HEK293 (cell line): Measurements from ENCODE around the gene CABLES2.

Experiments
- CTCF ChIA-PET: fragments of 350-600 bp; formaldehyde crosslinking; extraction: SDS; loops from one replicate; lab custom pipeline; 2021; ENCODE audit warnings: antibody characterized with exemption; lab: Yijun Ruan, JAX
- POLR2A ChIA-PET: fragments of 300-600 bp; formaldehyde crosslinking; extraction: SDS; loops from one replicate; lab custom pipeline; 2020; ENCODE audit warnings: antibody characterized with exemption, inconsistent platforms; lab: Yijun Ruan, JAX
- H3K27ac ChIP-seq: fragments of 200-500 bp; sonication (Bioruptor generic); 2 replicates; pipeline ENCODE4 v1.5.1; 2014; ENCODE audit warnings: low read depth, low read length, control low read depth, inconsistent platforms; ENCODE audit errors: extremely low read depth
- H3K36me3 ChIP-seq, 2 experiments: fragments of 200-500 bp in 1 of 2; sonication (Bioruptor generic) in 1 of 2; 1 replicate in 1 of 2; 2 replicates in 1 of 2; pipeline ENCODE4 v1.5.1; 2014 to 2017; ENCODE audit warnings: inconsistent platforms in 2 of 2, low read length in 2 of 2; ENCODE audit not compliant: control insufficient read depth in 2 of 2, insufficient read depth in 1 of 2
- H3K4me1 ChIP-seq: fragments of 200-500 bp; sonication (Bioruptor generic); 2 replicates; pipeline ENCODE4 v1.5.1; 2014; ENCODE audit warnings: mild to moderate bottlenecking, low read length, inconsistent platforms; ENCODE audit not compliant: control insufficient read depth, insufficient read depth
- H3K4me3 ChIP-seq: 2 replicates; pipeline ENCODE4 v1.5.1; 2011; ENCODE audit warnings: low read depth, mild to moderate bottlenecking, control low read depth, low read length, moderate library complexity
- H3K9me3 ChIP-seq: fragments of 200-500 bp; sonication (Bioruptor generic); 2 replicates; pipeline ENCODE4 v1.5.1; 2014; ENCODE audit warnings: low read depth, low read length, inconsistent platforms; ENCODE audit not compliant: control insufficient read depth, insufficient read depth
- ELK4 ChIP-seq: IDR thresholded peaks from 2 replicates; pipeline ENCODE4 v1.6.1; 2011; ENCODE audit warnings: mild to moderate bottlenecking, low read depth, low read length, borderline replicate concordance
- GLIS1 ChIP-seq: fragments of 450-650 bp; formaldehyde crosslinking; IDR thresholded peaks from 2 replicates; pipeline ENCODE4 v1.5.1; 2016; ENCODE audit warnings: missing biosample characterization, missing genetic modification characterization
- GLIS2 ChIP-seq: fragments of 450-650 bp; formaldehyde crosslinking; IDR thresholded peaks from 2 replicates; pipeline ENCODE4 v1.5.1; 2016; ENCODE audit warnings: missing biosample characterization, missing genetic modification characterization
- KLF16 ChIP-seq: fragments of 450-650 bp; formaldehyde crosslinking; IDR thresholded peaks from 2 replicates; pipeline ENCODE4 v1.5.1; 2017; ENCODE audit warnings: missing biosample characterization, missing genetic modification characterization
- KLF8 ChIP-seq: fragments of 450-650 bp; formaldehyde crosslinking; IDR thresholded peaks from 2 replicates; pipeline ENCODE4 v1.5.1; 2016; ENCODE audit warnings: missing biosample characterization, missing genetic modification characterization
- SCRT1 ChIP-seq: fragments of 450-650 bp; formaldehyde crosslinking; IDR thresholded peaks from 2 replicates; pipeline ENCODE4 v1.5.1; 2016; ENCODE audit warnings: missing biosample characterization, missing genetic modification characterization, borderline replicate concordance
- SP3 ChIP-seq: fragments of 450-650 bp; formaldehyde crosslinking; IDR thresholded peaks from 2 replicates; pipeline ENCODE4 v1.5.1; 2016; ENCODE audit warnings: missing biosample characterization, missing genetic modification characterization
- ZBTB20 ChIP-seq: fragments of 450-650 bp; formaldehyde crosslinking; IDR thresholded peaks from 2 replicates; pipeline ENCODE4 v1.5.1; 2016; ENCODE audit warnings: missing biosample characterization, missing genetic modification characterization
- ZBTB21 ChIP-seq: fragments of 450-650 bp; formaldehyde crosslinking; IDR thresholded peaks from 2 replicates; pipeline ENCODE4 v1.5.1; 2017; ENCODE audit warnings: missing biosample characterization, missing genetic modification characterization
- ZBTB49 ChIP-seq: fragments of 450-650 bp; formaldehyde crosslinking; IDR thresholded peaks from 2 replicates; pipeline ENCODE4 v1.5.1; 2016; ENCODE audit warnings: missing biosample characterization, missing genetic modification characterization, low read depth
- ZIC2 ChIP-seq: fragments of 450-650 bp; formaldehyde crosslinking; IDR thresholded peaks from 2 replicates; pipeline ENCODE4 v1.5.1; 2016; ENCODE audit warnings: missing biosample characterization, missing genetic modification characterization
- ZNF114 ChIP-seq: fragments of 450-650 bp; formaldehyde crosslinking; IDR thresholded peaks from 2 replicates; pipeline ENCODE4 v1.5.0; 2017; ENCODE audit warnings: missing biosample characterization, missing genetic modification characterization
- ZNF274 ChIP-seq, 2 experiments: fragments of 200-500 bp in 1 of 2; fragments of 450-650 bp in 1 of 2; sonication (Bioruptor generic) in 1 of 2; formaldehyde crosslinking in 1 of 2; IDR thresholded peaks; 2 replicates each; pipeline versions ENCODE4 v1.5.1 to v1.6.1; 2014 to 2016; ENCODE audit warnings: borderline replicate concordance in 1 of 2, inconsistent platforms in 1 of 2, low read length in 1 of 2, missing biosample characterization in 1 of 2, missing genetic modification characterization in 1 of 2
- ZNF350 ChIP-seq: fragments of 450-650 bp; formaldehyde crosslinking; IDR thresholded peaks from 2 replicates; pipeline ENCODE4 v1.5.0; 2017; ENCODE audit warnings: missing biosample characterization, mild to moderate bottlenecking, missing genetic modification characterization
- ZNF549 ChIP-seq: fragments of 450-650 bp; IDR thresholded peaks from 2 replicates; pipeline ENCODE4 v1.5.1; 2018; ENCODE audit warnings: missing biosample characterization, missing genetic modification characterization, mild to moderate bottlenecking, inconsistent platforms, moderate library complexity
- ZNF623 ChIP-seq: fragments of 450-650 bp; formaldehyde crosslinking; IDR thresholded peaks from 2 replicates; pipeline ENCODE4 v1.5.1; 2016; ENCODE audit warnings: missing biosample characterization, missing genetic modification characterization
- ZNF626 ChIP-seq: fragments of 450-650 bp; sonication (Bioruptor Pico); formaldehyde crosslinking; IDR thresholded peaks from 2 replicates; pipeline ENCODE4 v1.5.1; 2018; ENCODE audit warnings: missing biosample characterization, missing genetic modification characterization, inconsistent platforms
- TF ChIP-seq, protein P1 (sequence below): fragments of 450-650 bp; formaldehyde crosslinking; IDR thresholded peaks from 2 replicates; pipeline ENCODE4 v1.5.1; 2017; ENCODE audit warnings: missing biosample characterization, missing genetic modification characterization
- TF ChIP-seq, protein P2 (sequence below): fragments of 450-650 bp; formaldehyde crosslinking; IDR thresholded peaks from 2 replicates; pipeline ENCODE4 v1.5.1; 2016; ENCODE audit warnings: missing biosample characterization, missing genetic modification characterization
- TF ChIP-seq, protein P3 (sequence below): fragments of 450-650 bp; formaldehyde crosslinking; conservative IDR thresholded peaks from 2 replicates; pipeline ENCODE4 v1.5.1; 2016; ENCODE audit warnings: low read depth, missing biosample characterization, missing genetic modification characterization

CABLES2 gene

DNA sequence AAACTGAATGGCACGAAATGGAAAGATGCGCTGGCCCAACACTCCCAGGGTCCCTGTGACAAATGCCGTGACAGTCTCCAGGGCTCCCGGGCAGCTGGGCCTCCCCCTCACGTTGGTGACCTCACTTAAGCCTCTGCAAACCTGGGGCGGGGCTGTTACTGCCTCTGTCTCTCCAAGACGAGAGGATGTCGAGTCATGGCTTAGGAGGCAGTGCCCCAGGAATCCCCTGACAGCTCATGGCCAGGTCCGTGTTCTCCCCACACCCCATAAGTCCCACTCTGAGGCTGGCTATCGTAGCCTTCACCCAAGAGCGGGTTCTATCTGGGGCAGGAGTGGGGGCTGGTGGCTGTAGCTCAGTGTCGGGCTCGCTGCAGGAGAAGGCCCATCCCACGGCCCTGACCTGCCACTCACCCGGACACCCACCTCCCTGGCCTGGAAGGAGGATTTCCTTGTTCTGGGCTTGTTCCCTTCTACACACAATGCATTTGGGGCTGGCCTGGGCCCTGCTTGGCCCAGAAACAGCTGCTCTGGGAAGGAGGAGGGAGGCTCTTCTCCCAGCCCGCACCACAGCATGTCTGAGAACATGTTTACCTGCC lies 25.8 kb downstream of the CABLES2 start (continued):
- TF ChIP-seq ZNF114 (no peak), GLIS1 (tag by site-specific recombination) (0 out of 2 replicates have a peak, but pooled peaks have one; percentile 21), ZNF623 (no peak)

- no peaks in the 10 kb centered on the region; the same call in 1 of the 2 replicates for H3K4me1 ChIP-seq
- CTCF ChIA-PET: no interaction called here
Measured at GRCh38 chr20:62378215-62378614, 28.9 kb downstream of the CABLES2 start.

DNA sequence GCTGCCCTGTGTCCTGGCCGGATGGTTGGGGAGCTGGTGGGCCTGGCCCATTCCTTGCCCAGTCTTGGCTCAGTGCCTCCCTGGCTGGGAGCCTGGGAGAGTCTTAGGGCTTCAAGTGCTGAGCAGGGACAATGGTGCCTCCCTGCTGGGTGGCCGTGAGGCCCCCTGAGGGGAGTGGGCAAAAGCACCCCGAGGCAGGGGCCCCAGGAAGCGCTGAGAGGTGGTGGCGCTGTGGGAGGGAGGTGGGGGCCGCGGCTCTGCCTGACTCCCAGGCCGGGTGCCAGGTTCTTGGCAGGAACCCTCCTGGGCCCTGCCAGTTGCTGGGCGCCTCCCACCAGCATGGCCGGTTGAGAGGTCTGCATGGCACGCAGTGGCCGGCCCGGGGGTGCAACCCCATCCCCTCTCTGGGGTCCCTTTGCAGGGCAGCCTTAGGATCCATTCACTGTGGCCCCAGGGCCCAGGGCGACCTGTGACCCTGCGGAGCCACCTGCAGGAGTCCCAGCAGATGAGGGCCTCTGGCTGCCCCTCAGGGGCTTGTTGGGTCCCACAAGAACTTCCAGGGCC lies 29.4 kb downstream of the CABLES2 start:
- ChIA-PET POLR2A (interaction anchor here (0.5 kb wide), 1 partner anchor 34 kb away, joined by 4 read pairs; no protein-coding TSS in a partner anchor), CTCF (interaction anchor here (0.6 kb wide), 1 partner anchor 12 kb away, joined by 3 read pairs; no protein-coding TSS in a partner anchor)
- Histone ChIP-seq H3K4me3 (no peak overlapping the region), H3K9me3 (no peaks in the 10 kb centered on the region), H3K36me3 (peaks cover 0 to 11% of the 10 kb centered on the region in 2 experiments; a peak in 2 of 3 replicates), H3K4me1 (no peaks in the 10 kb centered on the region; the same call in 1 of the 2 replicates), H3K27ac (no peak overlapping the region)
- TF ChIP-seq ZIC2 (tag by site-specific recombination) (peak; percentile 96), ZBTB21 (no peak), ZBTB49 (tag by site-specific recombination) (no peak), KLF8 (no peak), SP3 (tag by site-specific recombination) (no peak), KLF16 (no peak), GLIS2 (tag by site-specific recombination) (peak; percentile 37; the same call in 1 of the 2 replicates), GLIS1 (tag by site-specific recombination) (peak; percentile 65), ZNF549 (tag by site-specific recombination) (no peak), ZNF274 (IDR thresholded peaks at IDR 0.05; ENCODE audit: low read length) (no peak), ZNF274 (tag by site-specific recombination; IDR thresholded peaks at IDR 0.05; ENCODE audit: borderline replicate concordance) (no peak), ZBTB20 (tag by site-specific recombination) (peak; percentile 62; the same call in 1 of the 2 replicates), ZNF350 (tag by site-specific recombination) (no peak), ELK4 (no peak), SCRT1 (tag by site-specific recombination) (no peak)
- TF ChIP-seq, protein P1, sequence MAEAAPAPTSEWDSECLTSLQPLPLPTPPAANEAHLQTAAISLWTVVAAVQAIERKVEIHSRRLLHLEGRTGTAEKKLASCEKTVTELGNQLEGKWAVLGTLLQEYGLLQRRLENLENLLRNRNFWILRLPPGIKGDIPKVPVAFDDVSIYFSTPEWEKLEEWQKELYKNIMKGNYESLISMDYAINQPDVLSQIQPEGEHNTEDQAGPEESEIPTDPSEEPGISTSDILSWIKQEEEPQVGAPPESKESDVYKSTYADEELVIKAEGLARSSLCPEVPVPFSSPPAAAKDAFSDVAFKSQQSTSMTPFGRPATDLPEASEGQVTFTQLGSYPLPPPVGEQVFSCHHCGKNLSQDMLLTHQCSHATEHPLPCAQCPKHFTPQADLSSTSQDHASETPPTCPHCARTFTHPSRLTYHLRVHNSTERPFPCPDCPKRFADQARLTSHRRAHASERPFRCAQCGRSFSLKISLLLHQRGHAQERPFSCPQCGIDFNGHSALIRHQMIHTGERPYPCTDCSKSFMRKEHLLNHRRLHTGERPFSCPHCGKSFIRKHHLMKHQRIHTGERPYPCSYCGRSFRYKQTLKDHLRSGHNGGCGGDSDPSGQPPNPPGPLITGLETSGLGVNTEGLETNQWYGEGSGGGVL (tag by site-specific recombination): no peak
- TF ChIP-seq, protein P2, sequence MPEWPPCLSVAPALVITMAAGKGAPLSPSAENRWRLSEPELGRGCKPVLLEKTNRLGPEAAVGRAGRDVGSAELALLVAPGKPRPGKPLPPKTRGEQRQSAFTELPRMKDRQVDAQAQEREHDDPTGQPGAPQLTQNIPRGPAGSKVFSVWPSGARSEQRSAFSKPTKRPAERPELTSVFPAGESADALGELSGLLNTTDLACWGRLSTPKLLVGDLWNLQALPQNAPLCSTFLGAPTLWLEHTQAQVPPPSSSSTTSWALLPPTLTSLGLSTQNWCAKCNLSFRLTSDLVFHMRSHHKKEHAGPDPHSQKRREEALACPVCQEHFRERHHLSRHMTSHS (tag by site-specific recombination): no peak
- TF ChIP-seq, protein P3, sequence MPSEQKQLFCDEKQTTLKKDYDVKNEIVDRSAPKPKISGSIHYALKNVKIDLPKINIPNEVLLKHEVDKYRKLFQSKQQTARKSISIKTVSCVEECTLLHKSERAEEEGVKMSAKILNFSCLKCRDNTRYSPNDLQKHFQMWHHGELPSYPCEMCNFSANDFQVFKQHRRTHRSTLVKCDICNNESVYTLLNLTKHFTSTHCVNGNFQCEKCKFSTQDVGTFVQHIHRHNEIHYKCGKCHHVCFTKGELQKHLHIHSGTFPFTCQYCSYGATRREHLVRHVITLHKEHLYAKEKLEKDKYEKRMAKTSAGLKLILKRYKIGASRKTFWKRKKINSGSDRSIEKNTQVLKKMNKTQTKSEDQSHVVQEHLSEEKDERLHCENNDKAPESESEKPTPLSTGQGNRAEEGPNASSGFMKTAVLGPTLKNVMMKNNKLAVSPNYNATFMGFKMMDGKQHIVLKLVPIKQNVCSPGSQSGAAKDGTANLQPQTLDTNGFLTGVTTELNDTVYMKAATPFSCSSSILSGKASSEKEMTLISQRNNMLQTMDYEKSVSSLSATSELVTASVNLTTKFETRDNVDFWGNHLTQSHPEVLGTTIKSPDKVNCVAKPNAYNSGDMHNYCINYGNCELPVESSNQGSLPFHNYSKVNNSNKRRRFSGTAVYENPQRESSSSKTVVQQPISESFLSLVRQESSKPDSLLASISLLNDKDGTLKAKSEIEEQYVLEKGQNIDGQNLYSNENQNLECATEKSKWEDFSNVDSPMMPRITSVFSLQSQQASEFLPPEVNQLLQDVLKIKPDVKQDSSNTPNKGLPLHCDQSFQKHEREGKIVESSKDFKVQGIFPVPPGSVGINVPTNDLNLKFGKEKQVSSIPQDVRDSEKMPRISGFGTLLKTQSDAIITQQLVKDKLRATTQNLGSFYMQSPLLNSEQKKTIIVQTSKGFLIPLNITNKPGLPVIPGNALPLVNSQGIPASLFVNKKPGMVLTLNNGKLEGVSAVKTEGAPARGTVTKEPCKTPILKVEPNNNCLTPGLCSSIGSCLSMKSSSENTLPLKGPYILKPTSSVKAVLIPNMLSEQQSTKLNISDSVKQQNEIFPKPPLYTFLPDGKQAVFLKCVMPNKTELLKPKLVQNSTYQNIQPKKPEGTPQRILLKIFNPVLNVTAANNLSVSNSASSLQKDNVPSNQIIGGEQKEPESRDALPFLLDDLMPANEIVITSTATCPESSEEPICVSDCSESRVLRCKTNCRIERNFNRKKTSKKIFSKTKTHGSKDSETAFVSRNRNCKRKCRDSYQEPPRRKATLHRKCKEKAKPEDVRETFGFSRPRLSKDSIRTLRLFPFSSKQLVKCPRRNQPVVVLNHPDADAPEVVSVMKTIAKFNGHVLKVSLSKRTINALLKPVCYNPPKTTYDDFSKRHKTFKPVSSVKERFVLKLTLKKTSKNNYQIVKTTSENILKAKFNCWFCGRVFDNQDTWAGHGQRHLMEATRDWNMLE (tag by site-specific recombination): no peak

More at GRCh38 chr20:62378215-62378614, 28.9 kb downstream of the CABLES2 start:
- H3K9me3 ChIP-seq: no peaks in the 10 kb centered on the region
- H3K36me3 ChIP-seq: peaks cover 0 to 11% of the 10 kb centered on the region in 2 experiments; a peak in 2 of 3 replicates
- H3K4me3 ChIP-seq: no peak overlapping the region
- TF ChIP-seq ZNF626 (tag by site-specific recombination) (no peak), ZBTB20 (tag by site-specific recombination) (0 out of 2 replicates have a peak, but pooled peaks have one; percentile 2)
- H3K27ac ChIP-seq: no peak overlapping the region
- POLR2A ChIA-PET: no interaction called here
